Erythroblast (primary cell): ENCODE results near the gene MED25.

Experiments used
- DNase-seq, 2 experiments: peaks; one replicate each; lab custom pipeline; 2025; lab: John Stamatoyannopoulos, UW
- GATA1 ChIP-seq: IDR thresholded peaks from 2 replicates; pipeline ENCODE4 v1.6.1; 2011; ENCODE audit warnings: low read depth, mild to moderate bottlenecking, control low read depth, low read length, moderate library complexity
- POLR2A ChIP-seq: IDR thresholded peaks from 2 replicates; pipeline ENCODE4 v1.6.1; 2011; ENCODE audit warnings: mild to moderate bottlenecking, low read length

The MED25 gene

DNA sequence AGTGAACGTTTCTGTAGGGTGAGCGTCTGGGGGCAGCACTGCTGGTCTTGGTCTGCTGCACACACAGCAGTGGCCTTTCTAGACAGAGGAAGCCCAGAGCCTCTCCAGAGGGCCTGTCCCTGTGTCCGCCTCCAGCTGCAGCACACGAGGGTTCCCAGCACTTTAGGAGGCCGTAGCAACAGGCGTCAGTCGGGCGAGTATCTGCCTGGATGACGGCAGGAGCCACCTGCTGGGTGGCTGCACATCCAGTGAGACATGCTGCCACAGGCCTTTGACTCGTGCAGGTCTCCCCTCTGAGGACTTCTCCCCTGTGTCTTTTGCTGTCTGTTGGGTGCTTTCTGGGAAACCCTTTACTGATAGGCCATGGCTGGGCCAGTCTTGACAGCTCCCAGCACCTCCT lies 29.2 kb upstream of the MED25 start:
- no peak for TF ChIP-seq POLR2A
- TF ChIP-seq GATA1 = no peak
- no peak for DNase-seq

GRCh38 chr19:49790866-49791265 lies 27.2 kb upstream of the MED25 start:
- no peak for TF ChIP-seq POLR2A
- TF ChIP-seq GATA1 = no peak

GRCh38 chr19:49791776-49792445 lies 26.2 kb upstream of the MED25 start:
- TF ChIP-seq GATA1 (no peak), POLR2A (no peak)
- DNase-seq = no peak

More at GRCh38 chr19:49790866-49791265, 27.2 kb upstream of the MED25 start:
- no peak for DNase-seq

- DNase-seq = no peak
- no peak for TF ChIP-seq POLR2A
- no peak for TF ChIP-seq GATA1
These were observed 25.1 kb upstream of the MED25 start for GRCh38 chr19:49792829-49793560.

- DNase-seq = no peak
- TF ChIP-seq GATA1 (no peak), POLR2A (no peak)
These were observed 24.6 kb upstream of the MED25 start for GRCh38 chr19:49793561-49793840.

DNA sequence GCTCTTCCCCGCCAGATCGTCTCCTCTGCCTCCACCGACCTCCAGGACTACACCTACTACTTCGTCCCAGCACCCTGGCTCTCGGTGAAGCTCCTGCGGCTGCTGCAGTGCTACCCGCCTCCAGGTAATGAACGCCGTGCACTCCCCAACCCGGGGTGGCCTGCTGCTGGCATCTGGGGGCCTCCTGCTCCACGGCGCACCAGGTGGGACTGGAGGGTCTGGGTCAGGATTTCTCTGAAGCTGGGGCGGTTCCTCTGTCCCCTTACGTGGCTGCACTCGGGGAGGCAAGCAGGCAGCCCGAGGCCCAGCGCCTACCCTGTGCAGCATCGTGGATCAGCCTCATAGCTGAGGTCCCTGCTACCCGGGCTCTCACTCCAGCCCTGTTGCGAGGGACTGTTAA lies 22.5 kb upstream of the MED25 start:
- DNase-seq = no peak
- TF ChIP-seq POLR2A = no peak
- TF ChIP-seq GATA1 = no peak

DNA sequence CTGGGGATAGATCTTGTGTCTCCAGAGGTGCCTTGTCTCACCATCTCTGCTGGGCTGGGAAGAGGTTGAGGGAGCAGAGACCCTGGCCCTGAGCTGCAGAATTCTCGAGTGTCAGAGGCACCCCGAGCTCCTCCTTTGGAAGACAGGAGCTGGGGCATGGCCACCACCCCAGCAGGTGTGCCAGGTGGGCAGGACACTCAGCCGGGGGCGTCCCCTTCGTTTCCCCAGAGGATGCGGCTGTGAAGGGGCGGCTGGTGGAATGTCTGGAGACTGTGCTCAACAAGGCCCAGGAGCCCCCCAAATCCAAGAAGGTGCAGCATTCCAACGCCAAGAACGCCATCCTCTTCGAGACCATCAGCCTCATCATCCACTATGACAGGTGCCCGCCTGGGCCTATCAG lies 19.5 kb upstream of the MED25 start:
- no peak for DNase-seq
- no peak for TF ChIP-seq GATA1
- no peak for TF ChIP-seq POLR2A

GRCh38 chr19:49799271-49799797 lies 18.8 kb upstream of the MED25 start:
- TF ChIP-seq POLR2A = no peak
- no peak for TF ChIP-seq GATA1
- DNase-seq = no peak

DNA sequence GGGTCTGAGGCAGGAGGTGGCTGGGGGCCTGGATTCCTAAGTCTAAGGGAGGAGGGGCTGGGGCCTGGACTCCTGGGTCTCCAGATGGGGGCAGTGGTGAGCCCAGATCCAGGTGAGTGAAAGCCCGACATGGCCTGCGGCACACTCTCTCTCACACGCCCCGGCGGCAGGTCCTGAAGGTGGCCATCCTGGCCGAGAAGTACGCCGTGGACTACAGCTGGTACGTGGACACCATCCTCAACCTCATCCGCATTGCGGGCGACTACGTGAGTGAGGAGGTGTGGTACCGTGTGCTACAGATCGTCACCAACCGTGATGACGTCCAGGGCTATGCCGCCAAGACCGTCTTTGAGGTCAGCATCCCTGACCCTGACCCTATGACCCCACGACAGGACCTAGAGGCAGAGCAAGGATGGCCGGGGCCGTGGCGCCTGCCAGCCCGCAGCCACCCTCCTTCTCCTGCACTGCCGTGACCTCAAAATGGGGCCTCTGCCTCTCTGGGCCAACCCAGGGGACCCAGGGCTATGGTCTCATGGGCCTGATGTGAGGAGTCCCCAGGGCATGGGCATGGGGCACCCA lies 18.2 kb upstream of the MED25 start:
- DNase-seq = no peak
- TF ChIP-seq POLR2A (no peak), GATA1 (no peak)

DNA sequence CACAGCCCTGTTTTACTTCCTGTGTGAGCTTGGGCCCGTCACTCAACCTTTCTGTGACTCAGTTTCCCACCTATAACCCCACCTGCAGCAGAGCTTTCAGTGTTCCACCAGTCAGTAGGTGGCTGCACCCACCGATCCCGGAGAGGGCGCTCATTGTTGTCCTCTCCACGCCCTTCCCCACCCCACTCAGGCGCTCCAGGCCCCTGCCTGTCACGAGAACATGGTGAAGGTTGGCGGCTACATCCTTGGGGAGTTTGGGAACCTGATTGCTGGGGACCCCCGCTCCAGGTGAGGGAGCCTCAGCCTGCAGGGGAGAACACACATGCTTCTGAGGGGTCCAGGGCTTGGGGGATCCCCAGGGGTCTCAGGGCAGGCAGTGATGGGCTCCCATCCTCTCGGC lies 17.3 kb upstream of the MED25 start:
- DNase-seq = no peak
- no peak for TF ChIP-seq GATA1
- TF ChIP-seq POLR2A = no peak

- TF ChIP-seq POLR2A (no peak), GATA1 (no peak)
- no peak for DNase-seq
These were observed 16.6 kb upstream of the MED25 start for GRCh38 chr19:49801401-49801888.

DNA sequence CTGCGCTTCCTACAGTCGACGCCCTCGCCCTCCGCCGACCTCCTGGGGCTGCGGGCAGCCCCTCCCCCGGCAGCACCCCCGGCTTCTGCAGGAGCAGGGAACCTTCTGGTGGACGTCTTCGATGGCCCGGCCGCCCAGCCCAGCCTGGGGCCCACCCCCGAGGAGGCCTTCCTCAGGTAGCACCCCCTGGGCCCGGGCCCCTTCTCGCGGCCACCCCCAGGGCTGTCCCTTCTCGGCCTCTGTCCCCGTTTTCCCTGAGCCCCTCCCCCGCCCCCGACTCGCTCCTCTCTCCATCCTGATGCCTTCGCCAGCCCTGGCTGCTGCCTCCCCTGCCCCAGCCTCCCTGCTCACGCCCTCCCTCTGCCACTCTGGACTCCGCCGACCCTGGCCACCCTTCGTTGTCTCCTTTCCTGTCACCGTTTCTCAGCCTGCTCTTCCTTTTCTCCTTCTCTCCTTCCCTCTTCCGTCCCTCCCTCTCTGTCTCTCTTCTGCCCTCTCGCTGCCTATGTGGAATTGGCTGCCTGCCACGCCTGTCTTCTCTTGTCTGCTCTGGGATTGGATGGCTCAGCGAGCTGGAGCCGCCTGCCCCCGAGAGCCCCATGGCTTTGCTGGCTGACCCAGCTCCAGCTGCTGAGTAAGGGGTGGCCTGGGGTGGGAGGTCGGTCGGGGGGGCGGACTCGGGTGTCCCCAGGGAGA lies 16.0 kb upstream of the MED25 start:
- TF ChIP-seq GATA1 = no peak
- no peak for DNase-seq

- TF ChIP-seq POLR2A (no peak), GATA1 (no peak)
These were observed 15.1 kb upstream of the MED25 start for GRCh38 chr19:49802836-49803528.

More at GRCh38 chr19:49802836-49803528, 15.1 kb upstream of the MED25 start:
- DNase-seq = no peak
